A172 (cell line): ENCODE measurements around the gene SFI1. TPM values are rescaled to one million over a fixed set of nuclear protein-coding genes. Genes with fewer than 3 reads are reported as not detected.

Source experiments
- total RNA-seq: library from RNA; depleted of rRNA; stranded (reverse); fragments of >200 nt; shearing (Covaris generic); gene quantifications from 2 replicates; pipeline ENCODE4 v1.2.3, GENCODE V29; 2014; rRNA removed

The SFI1 gene
- total RNA-seq, 1 experiment from 2014 or later: 11.2 TPM

Other genes with a start within 250 kb of the SFI1 start
- 2.7 and 6.8 TPM in 2 replicates for gene PIK3IP1, start 204.0 kb upstream of the SFI1 start, total RNA-seq
- 1.1 and 3.0 TPM in 2 replicates for gene PATZ1, start 150.2 kb upstream of the SFI1 start, total RNA-seq
- gene DRG1, start 96.9 kb upstream of the SFI1 start, total RNA-seq: 66.1 and 70.2 TPM in 2 replicates
- 5.8 and 6.2 TPM in 2 replicates for gene EIF4ENIF1, start 6.7 kb upstream of the SFI1 start, total RNA-seq
- 24.0 and 28.2 TPM in 2 replicates for gene PISD, start 165.7 kb downstream of the SFI1 start, total RNA-seq